ENCODE data around the gene CIITA. TPM values are rescaled to one million over a fixed set of nuclear protein-coding genes. Genes with fewer than 3 reads are reported as not detected.

CIITA gene
- total RNA-seq, 1 donor from 2014 or later: 0.13 TPM

DNA sequence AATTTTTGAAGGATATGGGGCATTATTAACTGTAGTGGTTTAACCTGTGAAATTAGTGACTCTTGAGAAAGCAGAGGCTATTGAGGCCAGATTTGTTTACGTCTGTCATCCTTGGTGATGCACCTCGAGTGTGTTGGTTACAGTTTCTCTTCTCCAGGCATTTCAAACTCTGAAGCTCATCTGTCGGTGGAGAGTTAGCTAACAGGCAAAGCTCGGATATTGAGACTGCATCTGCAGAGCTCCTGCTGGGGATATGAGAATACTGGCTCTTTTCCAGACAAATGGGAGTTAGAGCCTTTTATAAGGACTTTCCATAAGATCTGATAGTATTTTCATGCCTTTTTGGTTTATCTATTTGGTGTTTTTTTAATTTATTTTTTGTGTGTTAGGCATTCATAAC lies 74.0 kb downstream of the CIITA start:
- H3K27ac Mint-ChIP-seq (ENCODE audit: unreplicated experiment): peak overlapping the region; percentile 9
- no peaks in the 10 kb centered on the region for H3K9me3 Mint-ChIP-seq (ENCODE audit: unreplicated experiment)
- no peak for DNase-seq (ENCODE audit: low spot score)
- peaks cover 3% of the 10 kb centered on the region for H3K27me3 Mint-ChIP-seq (ENCODE audit: unreplicated experiment)
- H3K4me1 Mint-ChIP-seq (ENCODE audit: unreplicated experiment): peaks cover 68% of the 10 kb centered on the region
- no peak overlapping the region for H3K4me3 Mint-ChIP-seq (ENCODE audit: unreplicated experiment)
- TF ChIP-seq, protein P1, sequence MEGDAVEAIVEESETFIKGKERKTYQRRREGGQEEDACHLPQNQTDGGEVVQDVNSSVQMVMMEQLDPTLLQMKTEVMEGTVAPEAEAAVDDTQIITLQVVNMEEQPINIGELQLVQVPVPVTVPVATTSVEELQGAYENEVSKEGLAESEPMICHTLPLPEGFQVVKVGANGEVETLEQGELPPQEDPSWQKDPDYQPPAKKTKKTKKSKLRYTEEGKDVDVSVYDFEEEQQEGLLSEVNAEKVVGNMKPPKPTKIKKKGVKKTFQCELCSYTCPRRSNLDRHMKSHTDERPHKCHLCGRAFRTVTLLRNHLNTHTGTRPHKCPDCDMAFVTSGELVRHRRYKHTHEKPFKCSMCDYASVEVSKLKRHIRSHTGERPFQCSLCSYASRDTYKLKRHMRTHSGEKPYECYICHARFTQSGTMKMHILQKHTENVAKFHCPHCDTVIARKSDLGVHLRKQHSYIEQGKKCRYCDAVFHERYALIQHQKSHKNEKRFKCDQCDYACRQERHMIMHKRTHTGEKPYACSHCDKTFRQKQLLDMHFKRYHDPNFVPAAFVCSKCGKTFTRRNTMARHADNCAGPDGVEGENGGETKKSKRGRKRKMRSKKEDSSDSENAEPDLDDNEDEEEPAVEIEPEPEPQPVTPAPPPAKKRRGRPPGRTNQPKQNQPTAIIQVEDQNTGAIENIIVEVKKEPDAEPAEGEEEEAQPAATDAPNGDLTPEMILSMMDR (IDR thresholded peaks at IDR 0.05; ENCODE audit: unreplicated experiment): no peak
- peaks cover 6% of the 10 kb centered on the region for H3K36me3 Mint-ChIP-seq (ENCODE audit: low read depth, unreplicated experiment)

DNA sequence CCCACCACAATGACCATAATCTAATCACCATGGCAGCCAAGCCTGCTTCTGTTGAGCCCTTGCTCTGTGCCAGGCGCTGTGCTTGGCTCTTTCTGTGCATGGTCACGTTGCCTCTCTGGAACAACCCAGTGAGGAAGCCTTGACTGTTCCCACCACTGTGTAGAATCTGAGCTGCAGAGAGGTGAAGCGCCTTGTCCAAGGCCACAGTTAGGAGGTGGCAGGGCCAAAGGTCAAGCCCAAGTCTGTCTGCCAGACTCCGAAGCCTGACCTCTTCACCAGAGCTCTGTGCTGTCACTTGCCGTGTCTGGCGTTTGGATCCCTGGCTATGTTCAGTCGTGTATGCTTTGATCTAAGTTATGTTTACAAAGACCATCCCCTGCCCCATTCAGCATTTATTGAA lies 77.9 kb downstream of the CIITA start:
- H3K36me3 Mint-ChIP-seq (ENCODE audit: low read depth, unreplicated experiment): peaks cover 7% of the 10 kb centered on the region
- peaks cover 53% of the 10 kb centered on the region for H3K4me1 Mint-ChIP-seq (ENCODE audit: unreplicated experiment)
- H3K4me3 Mint-ChIP-seq (ENCODE audit: unreplicated experiment): no peak overlapping the region
- DNase-seq (ENCODE audit: low spot score): no peak
- H3K27me3 Mint-ChIP-seq (ENCODE audit: unreplicated experiment): no peaks in the 10 kb centered on the region
- H3K9me3 Mint-ChIP-seq (ENCODE audit: unreplicated experiment): no peaks in the 10 kb centered on the region
- TF ChIP-seq, protein P1 (IDR thresholded peaks at IDR 0.05; ENCODE audit: unreplicated experiment): no peak
- H3K27ac Mint-ChIP-seq (ENCODE audit: unreplicated experiment): peak overlapping the region; percentile 74

DNA sequence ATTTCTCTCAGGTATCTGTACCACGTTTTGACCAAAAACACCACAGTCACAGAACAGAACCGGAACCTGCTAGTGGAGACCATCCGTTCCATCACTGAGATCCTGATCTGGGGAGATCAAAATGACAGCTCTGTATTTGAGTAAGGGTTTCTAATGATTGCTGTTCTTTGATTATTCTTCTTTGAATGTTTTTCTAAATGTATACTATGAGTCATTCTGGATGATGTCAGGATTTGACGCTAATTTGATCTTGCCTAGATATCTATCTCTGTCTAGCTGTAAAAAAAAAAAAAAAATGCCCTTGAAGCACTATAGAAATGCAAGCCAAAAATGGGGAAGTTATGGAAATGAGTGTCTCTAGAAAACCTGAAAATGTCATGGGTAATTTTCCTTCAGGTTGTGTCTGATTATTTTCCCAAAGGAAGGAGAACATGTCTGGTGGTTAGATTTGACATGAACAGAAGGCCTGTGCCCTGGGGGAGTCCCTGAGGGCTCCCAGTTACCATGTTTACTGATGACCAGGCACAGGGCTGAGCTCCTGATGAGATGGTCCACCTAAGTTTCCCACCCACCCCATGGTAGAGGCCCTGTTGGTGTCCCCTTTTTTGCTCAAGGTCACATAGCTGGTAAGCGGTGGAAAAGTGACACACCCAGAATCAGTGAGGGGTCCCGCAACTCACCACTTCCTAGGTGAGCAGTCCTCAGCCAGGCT lies 80.9 kb downstream of the CIITA start:
- peaks cover 24% of the 10 kb centered on the region for H3K36me3 Mint-ChIP-seq (ENCODE audit: low read depth, unreplicated experiment)
- no peak overlapping the region for H3K27ac Mint-ChIP-seq (ENCODE audit: unreplicated experiment)
- DNase-seq (ENCODE audit: low spot score): no peak
- H3K27me3 Mint-ChIP-seq (ENCODE audit: unreplicated experiment): peaks cover 3% of the 10 kb centered on the region
- no peak overlapping the region for H3K4me3 Mint-ChIP-seq (ENCODE audit: unreplicated experiment)
- no peaks in the 10 kb centered on the region for H3K9me3 Mint-ChIP-seq (ENCODE audit: unreplicated experiment)
- peaks cover 52% of the 10 kb centered on the region for H3K4me1 Mint-ChIP-seq (ENCODE audit: unreplicated experiment)
- TF ChIP-seq, protein P1 (IDR thresholded peaks at IDR 0.05; ENCODE audit: unreplicated experiment): no peak

DNA sequence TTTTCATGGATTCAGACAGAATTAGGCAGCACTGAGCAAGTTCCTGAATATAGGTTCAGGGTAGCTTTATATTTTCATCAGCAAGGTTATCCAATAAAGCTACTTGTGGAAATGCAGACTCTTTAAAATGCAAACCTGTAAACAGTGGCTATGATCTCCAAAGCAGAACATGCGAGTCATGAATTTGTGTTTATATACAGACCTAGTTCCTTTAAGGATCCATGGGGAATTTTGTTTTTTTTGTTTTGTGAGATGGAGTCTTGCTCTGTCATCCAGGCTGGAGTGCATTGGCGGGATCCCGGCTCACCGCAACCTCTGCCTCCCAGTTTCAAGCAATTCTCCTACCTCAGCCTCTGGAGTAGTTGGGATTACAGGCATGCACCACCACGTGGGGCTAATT lies 82.2 kb downstream of the CIITA start:
- Mint-ChIP-seq H3K9me3 (ENCODE audit: unreplicated experiment) (no peaks in the 10 kb centered on the region), H3K27ac (ENCODE audit: unreplicated experiment) (no peak overlapping the region), H3K4me3 (ENCODE audit: unreplicated experiment) (no peak overlapping the region), H3K4me1 (ENCODE audit: unreplicated experiment) (peaks cover 49% of the 10 kb centered on the region), H3K36me3 (ENCODE audit: low read depth, unreplicated experiment) (peaks cover 30% of the 10 kb centered on the region), H3K27me3 (ENCODE audit: unreplicated experiment) (peaks cover 3% of the 10 kb centered on the region)
- no peak for DNase-seq (ENCODE audit: low spot score)
- TF ChIP-seq, protein P1 (IDR thresholded peaks at IDR 0.05; ENCODE audit: unreplicated experiment): no peak

DNA sequence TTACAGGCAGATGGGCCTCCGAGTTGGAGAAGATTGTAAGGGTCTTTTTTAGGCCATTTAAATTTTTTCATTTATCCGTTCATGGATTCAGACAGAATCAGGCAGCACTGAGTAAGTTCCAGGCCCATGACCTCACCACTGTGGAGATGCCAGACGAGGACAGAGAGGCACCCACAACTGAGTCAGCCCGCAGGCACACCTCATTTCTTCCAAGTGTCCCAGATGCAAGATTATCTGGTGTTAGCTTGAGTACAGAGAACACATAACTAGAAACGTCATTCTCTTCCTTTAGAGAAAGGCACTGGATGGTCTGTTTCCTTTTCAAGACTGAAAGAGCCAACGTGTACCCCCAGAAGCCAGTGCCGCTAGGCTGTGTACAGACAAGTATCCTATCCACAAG lies 84.2 kb downstream of the CIITA start:
- Mint-ChIP-seq H3K4me1 (ENCODE audit: unreplicated experiment) (peaks cover 37% of the 10 kb centered on the region), H3K9me3 (ENCODE audit: unreplicated experiment) (no peaks in the 10 kb centered on the region), H3K27ac (ENCODE audit: unreplicated experiment) (no peak overlapping the region), H3K4me3 (ENCODE audit: unreplicated experiment) (no peak overlapping the region), H3K36me3 (ENCODE audit: low read depth, unreplicated experiment) (peaks cover 39% of the 10 kb centered on the region), H3K27me3 (ENCODE audit: unreplicated experiment) (peaks cover 3% of the 10 kb centered on the region)
- TF ChIP-seq, protein P1 (IDR thresholded peaks at IDR 0.05; ENCODE audit: unreplicated experiment): no peak
- DNase-seq (ENCODE audit: low spot score): no peak

Measured in endothelial cell (in vitro differentiated cells).